ENCODE data around the gene RSPH3. TPM values are rescaled to one million over a fixed set of nuclear protein-coding genes. Genes with fewer than 3 reads are reported as not detected.

RSPH3 gene
- total RNA-seq, 4 donors from 2014 or later = 10.1 to 13.6 (median 13.1) TPM

GRCh38 chr6:158970640-158971275 is 29.2 kb downstream of the RSPH3 start:
- Histone ChIP-seq H3K4me1 (no peaks in the 10 kb centered on the region), H3K27me3 (no peaks in the 10 kb centered on the region), H3K36me3 (peaks cover 13% of the 10 kb centered on the region), H3K9me3 (peaks cover 8% of the 10 kb centered on the region), H3K27ac (no peak overlapping the region), H3K4me3 (no peak overlapping the region)
- DNase-seq (ENCODE audit: low spot score in 2 of 2) = no peak
- WGBS = 91% methylated on average over 6 of the region's 6 CpGs
- TF ChIP-seq CTCF (IDR thresholded peaks at IDR 0.05) (no peak), POLR2AphosphoS5 (IDR thresholded peaks at IDR 0.05) (no peak), POLR2A (IDR thresholded peaks at IDR 0.05) (no peak), EP300 (IDR thresholded peaks at IDR 0.05) (no peak)

- H3K9me3 ChIP-seq = peaks cover 8% of the 10 kb centered on the region
- H3K27ac ChIP-seq = no peak overlapping the region
- no peaks in the 10 kb centered on the region for H3K4me1 ChIP-seq
- WGBS = 93% methylated on average over 1 of the region's 1 CpG
- H3K4me3 ChIP-seq = no peak overlapping the region
- no peaks in the 10 kb centered on the region for H3K27me3 ChIP-seq
- H3K36me3 ChIP-seq = peaks cover 2% of the 10 kb centered on the region
- no peak for DNase-seq (ENCODE audit: low spot score in 2 of 2)
- TF ChIP-seq CTCF (IDR thresholded peaks at IDR 0.05) (no peak), POLR2AphosphoS5 (IDR thresholded peaks at IDR 0.05) (no peak), POLR2A (IDR thresholded peaks at IDR 0.05) (no peak), EP300 (IDR thresholded peaks at IDR 0.05) (no peak)
These were observed 30.9 kb downstream of the RSPH3 start for GRCh38 chr6:158969148-158969547.

GRCh38 chr6:158963020-158963808 is 36.8 kb downstream of the RSPH3 start:
- Histone ChIP-seq H3K4me3 (no peak overlapping the region), H3K9me3 (no peaks in the 10 kb centered on the region), H3K4me1 (peaks cover 8% of the 10 kb centered on the region), H3K27me3 (no peaks in the 10 kb centered on the region), H3K27ac (no peak overlapping the region), H3K36me3 (no peaks in the 10 kb centered on the region)
- DNase-seq (ENCODE audit: low spot score in 2 of 2) = no peak
- TF ChIP-seq POLR2AphosphoS5 (IDR thresholded peaks at IDR 0.05) = no peak
- TF ChIP-seq EP300 (IDR thresholded peaks at IDR 0.05) = no peak
- no peak for TF ChIP-seq POLR2A (IDR thresholded peaks at IDR 0.05)
- no peak for TF ChIP-seq CTCF (IDR thresholded peaks at IDR 0.05)

GRCh38 chr6:158962371-158962770 is 37.6 kb downstream of the RSPH3 start:
- no peaks in the 10 kb centered on the region for H3K36me3 ChIP-seq
- peaks cover 8% of the 10 kb centered on the region for H3K4me1 ChIP-seq
- WGBS = 63% methylated on average over 3 of the region's 3 CpGs
- TF ChIP-seq EP300 (IDR thresholded peaks at IDR 0.05) (no peak), POLR2A (IDR thresholded peaks at IDR 0.05) (no peak), CTCF (IDR thresholded peaks at IDR 0.05) (no peak), POLR2AphosphoS5 (IDR thresholded peaks at IDR 0.05) (no peak)
- no peaks in the 10 kb centered on the region for H3K9me3 ChIP-seq
- H3K4me3 ChIP-seq = no peak overlapping the region
- H3K27me3 ChIP-seq = no peaks in the 10 kb centered on the region
- DNase-seq (ENCODE audit: low spot score in 2 of 2) = no peak
- H3K27ac ChIP-seq = no peak overlapping the region

- no peak overlapping the region for H3K27ac ChIP-seq
- no peak overlapping the region for H3K4me3 ChIP-seq
- no peaks in the 10 kb centered on the region for H3K27me3 ChIP-seq
- DNase-seq (ENCODE audit: low spot score in 2 of 2) = no peak
- no peaks in the 10 kb centered on the region for H3K9me3 ChIP-seq
- no peak for TF ChIP-seq CTCF (IDR thresholded peaks at IDR 0.05)
- no peak for TF ChIP-seq EP300 (IDR thresholded peaks at IDR 0.05)
- no peak for TF ChIP-seq POLR2A (IDR thresholded peaks at IDR 0.05)
- TF ChIP-seq POLR2AphosphoS5 (IDR thresholded peaks at IDR 0.05) = no peak
- H3K36me3 ChIP-seq = no peaks in the 10 kb centered on the region
- peaks cover 8% of the 10 kb centered on the region for H3K4me1 ChIP-seq
- 81% methylated on average over 2 of the region's 2 CpGs for WGBS
These were observed 40.0 kb downstream of the RSPH3 start for GRCh38 chr6:158960026-158960425.

Data from suprapubic skin (tissue), 4 donors.